Keratinocyte (primary cell): Measurements from ENCODE around the gene EN2.

Source experiments
- CTCF ChIP-seq, 3 experiments: IDR thresholded peaks in 1 of 3; conservative IDR thresholded peaks in 1 of 3; optimal IDR thresholded peaks in 1 of 3; 2 replicates in 2 of 3; 3 replicates in 1 of 3; pipeline versions ENCODE3 to v1.5.1; 2011; ENCODE audit warnings: low read length in 3 of 3, mild to moderate bottlenecking in 3 of 3, moderate library complexity in 2 of 3, control low read depth in 1 of 3, inconsistent platforms in 1 of 3; ENCODE audit not compliant: insufficient read depth in 2 of 3; ENCODE audit errors: extremely low read depth in 1 of 3
- EZH2 ChIP-seq: IDR thresholded peaks from one replicate; pipeline ENCODE4 v1.6.1; 2012; ENCODE audit warnings: inconsistent platforms, mild to moderate bottlenecking, low read length, moderate library complexity

- no peak for TF ChIP-seq CTCF (optimal IDR thresholded peaks at IDR 0.05 in 1 of 3, IDR thresholded peaks at IDR 0.05 in 1 of 3, conservative IDR thresholded peaks at IDR 0.05 in 1 of 3; ENCODE audit: extremely low read depth in 1 of 3, insufficient read depth in 2 of 3, low read length in 3 of 3)
- TF ChIP-seq EZH2: no peak
These were observed 302 bp upstream of the EN2 start for GRCh38 chr7:155457544-155458110.
